Spleen (tissue), 11 donors: Measurements from ENCODE around the gene CASQ1. TPM values are rescaled to one million over a fixed set of nuclear protein-coding genes. Genes with fewer than 3 reads are reported as not detected.
A peak's percentile ranks its signal among the peaks of the same experiment; 100 is the strongest.

Experiments used
- DNase-seq: peaks from one replicate; pipeline ENCODE4 v3.0.0-alpha.2; 2020
- H3K27ac ChIP-seq, 8 donors: fragments of 200-600 bp; sonication (generic) in 7 of 8; 1 replicate in 4 of 8; 2 replicates in 4 of 8; pipeline versions ENCODE4 v1.5.0 to v1.8.0; 2016 to 2021; ENCODE audit warnings: inconsistent platforms in 4 of 8, mild to moderate bottlenecking in 4 of 8, moderate library complexity in 1 of 8
- H3K27me3 ChIP-seq, 7 donors: fragments of 200-600 bp; sonication (generic) in 6 of 7; replicated peaks in 1 of 7; 1 replicate in 4 of 7; 2 replicates in 3 of 7; pipeline versions ENCODE4 v1.5.0 to v1.8.0; 2016 to 2021; ENCODE audit warnings: inconsistent platforms in 3 of 7, mild to moderate bottlenecking in 1 of 7
- H3K36me3 ChIP-seq, 6 donors: fragments of 200-600 bp; sonication (generic) in 5 of 6; 1 replicate in 4 of 6; 2 replicates in 2 of 6; pipeline versions ENCODE4 v1.5.0 to v1.8.0; 2016 to 2021; ENCODE audit warnings: inconsistent platforms in 2 of 6
- H3K4me1 ChIP-seq, 6 donors: fragments of 200-600 bp; sonication (generic) in 5 of 6; 1 replicate in 3 of 6; 2 replicates in 3 of 6; pipeline versions ENCODE4 v1.5.0 to v1.8.0; 2016 to 2021; ENCODE audit warnings: inconsistent platforms in 3 of 6
- H3K4me3 ChIP-seq, 8 donors: fragments of 200-600 bp; sonication (generic) in 7 of 8; 1 replicate in 4 of 8; 2 replicates in 4 of 8; pipeline versions ENCODE4 v1.5.0 to v1.8.0; 2016 to 2021; ENCODE audit warnings: inconsistent platforms in 4 of 8, mild to moderate bottlenecking in 4 of 8, moderate library complexity in 2 of 8
- H3K9me3 ChIP-seq, 8 donors: fragments of 200-600 bp; sonication (generic) in 7 of 8; 1 replicate in 4 of 8; 2 replicates in 4 of 8; pipeline versions ENCODE4 v1.5.0 to v1.8.0; 2016 to 2021; ENCODE audit warnings: inconsistent platforms in 4 of 8
- POLR2A ChIP-seq, 3 donors: fragments of 450-650 bp; IDR thresholded peaks; one replicate each; pipeline ENCODE4 v1.5.1; 2017; ENCODE audit warnings: antibody characterized with exemption in 3 of 3, mild to moderate bottlenecking in 1 of 3
- POLR2AphosphoS5 ChIP-seq, 3 donors: sonication (generic); formaldehyde crosslinking; IDR thresholded peaks; one replicate each; pipeline ENCODE4 v1.5.1; 2017; ENCODE audit warnings: antibody characterized with exemption in 3 of 3
- WGBS, 5 donors: extraction: QIAGEN DNeasy Blood & Tissue Kit in 3 of 5; methylation state at CpG; one replicate each; pipeline versions ENCODE4 v1.1.5 to v1.1.7; 2013 to 2018; 5-methylcytosine and 5-hydroxymethylcytosine counted together
- intact Hi-C: fragments of 100-400 bp; cut with DNase I; formaldehyde crosslinking; loops from one replicate; pipeline ENCODE4 v1.15.0; 2023; ENCODE audit warnings: low total_unique reads
- polyA plus RNA-seq, 3 donors: library from polyadenylated mRNA; stranded (reverse); fragments of 200-250 nt; gene quantifications; one replicate each; pipeline ENCODE4 v1.2.1, GENCODE V29; 2013
- total RNA-seq, 7 donors: library from RNA; depleted of rRNA in 3 of 7; stranded (reverse); fragments of >200 nt in 3 of 7; fragmentation: NEBNext Ultra II Directional in 4 of 7; extraction: Animal tissue kit (Norgen Biotek cat#: 25700) in 4 of 7; gene quantifications; one replicate each; pipeline versions ENCODE4 v1.1.0 to v1.2.1, GENCODE V29; 2016 to 2021
- TF ChIP-seq, protein P1 (sequence below), 11 experiments: fragments of 200-600 bp in 7 of 11; fragments of 450-650 bp in 4 of 11; sonication (generic) in 4 of 11; IDR thresholded peaks in 8 of 11; conservative IDR thresholded peaks in 3 of 11; 1 replicate in 7 of 11; 2 replicates in 4 of 11; pipeline versions ENCODE4 v1.4.0 to v1.8.0; 2016 to 2021; ENCODE audit warnings: antibody characterized with exemption in 11 of 11, inconsistent platforms in 4 of 11, mild to moderate bottlenecking in 1 of 11
- donor health status: healthy with polysubstance abuse.
- donor health status: DM: no; HTN: no; CAD: no; lungs with moderate emphysema.
- donor health status: DM: no; HTN: no; CAD: no.
- donor health status: Bipolar disorder and iron deficiency.
- donor health status: healthy.
- donor health status: DM: no; HTN: no; CAD: no.
- donor health status: DM: yes; HTN: yes; CAD: no.

CASQ1 gene
- total and polyA plus RNA-seq, 10 donors: 0.37 to 1.5 (median 0.92) TPM; not detected in 3

DNA sequence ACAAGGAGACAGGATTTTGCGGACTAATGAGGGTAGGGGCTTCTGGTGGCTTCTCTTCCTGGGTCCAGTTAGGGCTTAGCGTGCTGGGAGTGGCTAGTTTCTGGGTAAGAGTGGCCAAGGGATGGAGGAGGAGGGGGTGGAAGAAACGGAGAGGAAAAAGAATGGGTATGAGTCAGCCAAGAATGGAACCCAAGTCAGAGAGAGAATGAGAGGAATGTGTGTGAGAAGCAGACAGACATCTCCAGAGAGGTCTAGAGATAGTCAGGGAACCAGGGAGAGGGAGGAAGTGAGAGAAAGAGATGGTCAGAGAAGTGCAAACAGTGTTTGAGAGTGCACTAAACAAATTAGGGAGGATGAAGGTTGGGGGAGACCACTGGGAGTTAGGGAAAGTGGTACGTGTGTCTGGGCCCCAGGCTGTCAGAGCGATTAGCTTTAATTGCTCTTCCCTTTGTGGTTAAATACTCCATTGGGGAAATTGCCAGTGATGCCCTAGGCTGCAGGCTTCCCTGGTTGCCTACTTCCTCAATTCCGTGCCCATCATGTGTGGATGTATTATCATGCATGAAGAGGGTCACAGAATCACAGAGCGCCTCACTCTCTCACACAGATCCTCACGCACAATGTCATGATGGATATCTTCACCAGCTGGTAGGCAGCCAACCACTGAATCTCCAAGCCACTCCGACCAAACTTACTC is 16.2 kb downstream of the CASQ1 start:
- intact Hi-C loops: no loop called here
- Histone ChIP-seq H3K36me3 (peaks cover 0 to 48% (median 11%) of the 10 kb centered on the region in 6 donors), H3K4me1 (peaks cover 39 to 81% (median 69%) of the 10 kb centered on the region in 6 donors), H3K27ac (peak overlapping the region; percentile 84 to 95 (median 92)), H3K4me3 (peak overlapping the region; percentile 71 to 94 (median 88)), H3K27me3 (no peaks in the 10 kb centered on the region), H3K9me3 (no peaks in the 10 kb centered on the region)
- no peak for DNase-seq
- TF ChIP-seq POLR2A (IDR thresholded peaks at IDR 0.05): no peak
- TF ChIP-seq, protein P1, sequence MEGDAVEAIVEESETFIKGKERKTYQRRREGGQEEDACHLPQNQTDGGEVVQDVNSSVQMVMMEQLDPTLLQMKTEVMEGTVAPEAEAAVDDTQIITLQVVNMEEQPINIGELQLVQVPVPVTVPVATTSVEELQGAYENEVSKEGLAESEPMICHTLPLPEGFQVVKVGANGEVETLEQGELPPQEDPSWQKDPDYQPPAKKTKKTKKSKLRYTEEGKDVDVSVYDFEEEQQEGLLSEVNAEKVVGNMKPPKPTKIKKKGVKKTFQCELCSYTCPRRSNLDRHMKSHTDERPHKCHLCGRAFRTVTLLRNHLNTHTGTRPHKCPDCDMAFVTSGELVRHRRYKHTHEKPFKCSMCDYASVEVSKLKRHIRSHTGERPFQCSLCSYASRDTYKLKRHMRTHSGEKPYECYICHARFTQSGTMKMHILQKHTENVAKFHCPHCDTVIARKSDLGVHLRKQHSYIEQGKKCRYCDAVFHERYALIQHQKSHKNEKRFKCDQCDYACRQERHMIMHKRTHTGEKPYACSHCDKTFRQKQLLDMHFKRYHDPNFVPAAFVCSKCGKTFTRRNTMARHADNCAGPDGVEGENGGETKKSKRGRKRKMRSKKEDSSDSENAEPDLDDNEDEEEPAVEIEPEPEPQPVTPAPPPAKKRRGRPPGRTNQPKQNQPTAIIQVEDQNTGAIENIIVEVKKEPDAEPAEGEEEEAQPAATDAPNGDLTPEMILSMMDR (IDR thresholded peaks at IDR 0.05 in 8 of 11, conservative IDR thresholded peaks at IDR 0.05 in 3 of 11): no peak
- no peak for TF ChIP-seq POLR2AphosphoS5 (IDR thresholded peaks at IDR 0.05)
- 50 to 70% (median 55%) methylated on average over 9 of the region's 9 CpGs for WGBS, 5 donors

- TF ChIP-seq, protein P1 (IDR thresholded peaks at IDR 0.05 in 8 of 11, conservative IDR thresholded peaks at IDR 0.05 in 3 of 11): no peak
- TF ChIP-seq POLR2A (IDR thresholded peaks at IDR 0.05): no peak
- no peak for TF ChIP-seq POLR2AphosphoS5 (IDR thresholded peaks at IDR 0.05)
- Histone ChIP-seq H3K27me3 (no peaks in the 10 kb centered on the region), H3K9me3 (no peaks in the 10 kb centered on the region), H3K36me3 (peaks cover 0 to 54% (median 17%) of the 10 kb centered on the region in 6 donors), H3K27ac (peak overlapping the region in 7 of 8 donors; percentile 52 to 95 (median 91)), H3K4me3 (peak overlapping the region in 1 of 8 donors; percentile 90), H3K4me1 (peaks cover 39 to 81% (median 69%) of the 10 kb centered on the region in 6 donors)
- intact Hi-C loops: no loop called here
- DNase-seq: no peak
- 73 to 94% (median 87%) methylated on average over 4 of the region's 4 CpGs for WGBS, 5 donors
Measured at GRCh38 chr1:160207118-160207650, 16.8 kb downstream of the CASQ1 start.

GRCh38 chr1:160207771-160208556 is 17.6 kb downstream of the CASQ1 start:
- peaks cover 39 to 81% (median 69%) of the 10 kb centered on the region in 6 donors for H3K4me1 ChIP-seq
- 51 to 70% (median 62%) methylated on average over 9 of the region's 9 CpGs for whole genome bisulfite sequencing, 5 donors
- intact Hi-C loops: no loop called here
- peaks cover 0 to 62% (median 25%) of the 10 kb centered on the region in 6 donors for H3K36me3 ChIP-seq
- TF ChIP-seq, protein P1 (IDR thresholded peaks at IDR 0.05 in 8 of 11, conservative IDR thresholded peaks at IDR 0.05 in 3 of 11): no peak
- TF ChIP-seq POLR2AphosphoS5 (IDR thresholded peaks at IDR 0.05): peak; percentile 25 to 71 (median 45)
- no peaks in the 10 kb centered on the region for H3K9me3 ChIP-seq
- peak; percentile 78 for DNase-seq
- H3K4me3 ChIP-seq: peak overlapping the region in 1 of 8 donors; percentile 16
- peak overlapping the region in 7 of 8 donors; percentile 52 to 95 (median 91) for H3K27ac ChIP-seq
- H3K27me3 ChIP-seq: no peaks in the 10 kb centered on the region
